ENCODE results near the gene ANXA6.
"Not testable (repeated sequence)": the region's sequence is repeated elsewhere in the genome, so short reads cannot be mapped to it uniquely, and the experiment has no call there.

ANXA6 gene

GRCh38 chr5:151179489-151179840 lies 21.9 kb upstream of the ANXA6 start:
- no peak for DNase-seq

GRCh38 chr5:151178777-151179488 lies 21.4 kb upstream of the ANXA6 start:
- no peak for DNase-seq

- no peak for DNase-seq
Observed at GRCh38 chr5:151178372-151178771, 20.8 kb upstream of the ANXA6 start.

GRCh38 chr5:151176268-151176667 lies 18.7 kb upstream of the ANXA6 start:
- DNase-seq = not testable (repeated sequence)

GRCh38 chr5:151174612-151175101 lies 17.1 kb upstream of the ANXA6 start:
- no peak for DNase-seq

GRCh38 chr5:151173711-151174611 lies 16.4 kb upstream of the ANXA6 start:
- no peak for DNase-seq

GRCh38 chr5:151171529-151171928 lies 13.9 kb upstream of the ANXA6 start:
- no peak for DNase-seq

- no peak for DNase-seq
Observed at GRCh38 chr5:151168602-151169344, 11.2 kb upstream of the ANXA6 start.

GRCh38 chr5:151167022-151167421 lies 9.4 kb upstream of the ANXA6 start:
- no peak for DNase-seq

- peak; percentile 16 for DNase-seq
Observed at GRCh38 chr5:151164687-151165392, 7.3 kb upstream of the ANXA6 start.

GRCh38 chr5:151162776-151163175 lies 5.2 kb upstream of the ANXA6 start:
- no peak for DNase-seq

- DNase-seq = no peak
Observed at GRCh38 chr5:151159649-151160373, 2.2 kb upstream of the ANXA6 start.

GRCh38 chr5:151158287-151158661 lies 695 bp upstream of the ANXA6 start:
- DNase-seq = peak; percentile 0

GRCh38 chr5:151156507-151157420 lies 815 bp downstream of the ANXA6 start:
- DNase-seq = peak; percentile 10

- peak; percentile 32 for DNase-seq
Observed at GRCh38 chr5:151155775-151156506, 1.6 kb downstream of the ANXA6 start.

GRCh38 chr5:151154931-151155774 lies 2.4 kb downstream of the ANXA6 start:
- no peak for DNase-seq

- no peak for DNase-seq
Observed at GRCh38 chr5:151153766-151154272, 3.8 kb downstream of the ANXA6 start.

GRCh38 chr5:151153300-151153699 lies 4.3 kb downstream of the ANXA6 start:
- no peak for DNase-seq

- DNase-seq = no peak
Observed at GRCh38 chr5:151151793-151152192, 5.8 kb downstream of the ANXA6 start.
